Measurements from ENCODE around the gene ZMYND11.

The ZMYND11 gene

DNA sequence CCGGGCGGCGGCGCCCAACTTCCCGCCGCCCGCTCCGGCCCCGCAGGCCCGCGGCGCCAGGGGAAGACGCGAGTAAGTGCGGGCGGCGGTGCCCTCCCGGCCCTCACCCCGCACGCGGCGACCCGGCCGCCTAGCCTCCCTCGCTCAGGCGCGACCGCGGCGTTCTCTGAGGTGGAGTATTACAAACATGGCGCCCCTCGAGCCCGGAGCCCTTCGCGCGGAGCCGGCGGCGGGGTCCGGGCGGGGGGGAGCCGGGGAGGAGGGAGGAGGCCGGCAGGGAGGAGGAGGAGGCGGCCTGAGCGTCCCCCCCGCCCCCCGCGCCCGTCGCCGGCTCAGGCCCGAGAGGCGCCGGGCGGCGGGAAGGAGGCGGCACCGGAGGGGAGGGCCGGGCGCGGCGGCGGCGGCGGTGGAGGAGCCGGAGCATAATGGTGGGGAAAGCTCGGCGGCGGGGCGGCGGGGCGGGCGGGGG is at the start of gene ZMYND11:
ZMYND11 (plus strand) TSS at position 324 of the 469 bp plus-strand sequence. CDS start 44,558 bp downstream, outside the sequence.
- peak; percentile 60 for DNase-seq

- DNase-seq, result no peak
Observed at GRCh38 chr10:86031-86430, 49.2 kb upstream of the ZMYND11 start.

DNA sequence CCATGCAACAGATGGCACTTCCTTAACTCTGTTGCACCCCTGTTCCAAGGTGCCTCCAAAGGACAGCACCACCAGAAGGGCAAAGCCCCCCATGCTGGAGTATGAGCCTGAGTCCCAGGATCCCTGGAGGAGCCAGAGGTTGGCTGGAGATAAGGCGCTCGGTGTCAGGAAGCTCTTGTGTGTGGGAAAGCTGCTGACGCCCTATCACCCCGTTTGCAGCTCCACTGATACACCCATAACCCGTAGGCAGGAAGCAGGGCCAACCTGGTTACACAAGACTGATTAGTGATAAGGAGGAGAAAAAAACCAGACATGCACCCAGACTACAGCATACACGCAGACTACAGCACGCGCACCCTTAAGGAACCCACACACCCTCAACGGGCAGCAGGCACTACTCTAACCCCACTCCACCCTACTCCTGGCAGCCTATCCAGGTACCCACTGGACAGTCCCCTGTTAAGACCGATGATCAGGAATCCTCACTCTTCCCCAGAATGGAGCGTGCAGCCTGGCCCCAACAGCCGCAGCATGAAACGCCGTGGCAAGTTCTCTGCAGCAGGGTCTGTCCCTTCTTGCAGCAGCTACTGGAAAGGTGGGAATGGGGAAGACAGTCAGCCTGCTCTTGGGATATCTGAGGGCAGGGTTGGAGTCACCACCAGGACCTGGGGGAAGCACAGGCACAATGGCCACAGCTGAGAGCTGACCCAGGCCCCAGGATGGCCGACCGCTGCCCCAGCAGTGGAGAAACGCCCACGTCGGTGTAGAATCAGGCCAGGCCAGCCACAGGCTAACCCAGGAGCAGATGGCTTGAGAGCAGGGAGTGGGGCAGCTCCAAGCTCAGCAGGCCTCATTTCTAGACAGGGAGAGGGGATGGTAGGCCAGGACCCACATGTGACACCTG is 47.8 kb upstream of the ZMYND11 start:
- no peak for DNase-seq

GRCh38 chr10:88253-88652 is 47.0 kb upstream of the ZMYND11 start:
- no peak for DNase-seq

GRCh38 chr10:89248-89647 is 46.0 kb upstream of the ZMYND11 start:
- no peak for DNase-seq

DNA sequence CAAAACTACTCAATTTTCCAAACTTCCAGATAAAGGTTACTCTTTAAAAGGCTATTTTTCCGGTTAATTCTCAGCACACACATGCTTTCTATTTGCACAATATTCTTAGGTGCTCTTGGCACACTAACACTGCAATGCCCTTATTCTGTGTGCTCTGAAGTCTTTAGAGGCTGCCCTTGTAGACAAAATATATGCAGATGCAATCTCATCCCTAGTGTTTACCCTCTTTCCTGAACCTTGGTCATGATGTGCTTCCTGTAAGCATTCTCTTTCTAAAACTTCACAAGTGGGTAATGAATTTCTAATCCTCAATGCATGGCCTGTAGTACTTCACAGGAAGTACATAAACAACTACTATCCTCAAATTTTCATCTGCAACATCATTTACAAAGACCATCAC is 45.1 kb upstream of the ZMYND11 start:
- no peak for DNase-seq

DNA sequence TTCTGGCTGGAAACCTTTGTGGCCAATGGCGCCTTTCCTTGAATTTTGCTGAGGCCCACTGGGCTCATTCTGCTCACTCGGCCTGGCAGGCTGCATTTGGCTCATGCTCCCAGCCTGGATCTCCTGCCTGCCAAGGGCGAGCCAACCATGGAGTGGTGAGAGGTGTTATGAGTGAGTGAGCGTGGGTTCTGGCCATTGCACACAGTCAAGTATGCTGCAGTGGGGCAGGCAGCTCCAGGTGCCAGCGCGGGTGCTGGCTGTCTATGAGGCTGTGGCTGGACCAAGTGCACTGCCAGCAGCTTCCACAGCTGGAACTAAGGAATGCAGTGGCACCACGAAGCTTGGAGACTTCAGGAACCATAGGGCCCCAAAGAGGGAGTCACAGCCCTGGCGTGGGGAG is 43.9 kb upstream of the ZMYND11 start:
- DNase-seq, result no peak

DNA sequence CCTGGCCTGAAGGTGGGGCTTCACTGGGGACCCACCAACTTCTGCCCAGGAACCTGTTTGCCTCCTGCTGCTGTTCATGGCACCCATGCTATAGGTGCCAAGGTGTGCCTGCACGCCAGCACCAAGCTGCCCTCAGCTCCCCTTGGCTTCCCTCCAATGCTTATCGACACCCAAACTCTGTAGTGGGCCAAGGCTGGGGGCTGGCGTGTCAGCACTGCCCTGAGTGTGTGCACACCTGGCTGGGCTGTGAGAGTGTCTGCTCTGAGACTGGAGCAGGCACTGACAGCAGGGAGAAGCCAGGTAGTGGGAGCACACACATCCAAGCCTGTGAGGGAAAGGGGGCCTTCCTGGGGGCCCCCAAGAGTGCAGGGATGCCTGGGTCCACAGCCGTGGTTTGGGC is 43.1 kb upstream of the ZMYND11 start:
- DNase-seq, result no peak

DNA sequence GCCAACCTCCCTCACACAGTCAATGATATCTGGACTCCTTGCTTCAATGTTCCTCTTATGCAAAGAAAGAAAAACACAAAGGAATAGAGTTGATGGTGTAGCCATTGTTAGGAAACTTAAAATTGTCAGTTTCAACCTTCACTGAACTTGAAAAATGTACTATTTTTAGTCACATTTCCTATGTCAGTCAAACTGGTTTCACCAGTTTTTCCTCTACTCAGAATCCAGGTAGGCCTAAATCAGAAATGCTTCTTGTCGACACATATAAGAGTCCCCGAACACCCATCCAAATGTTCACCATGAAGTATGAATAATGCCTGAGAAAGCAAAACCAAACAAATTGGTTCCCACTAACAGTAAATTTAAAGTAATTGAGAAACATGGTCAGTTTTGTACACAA is 42.4 kb upstream of the ZMYND11 start:
- no peak for DNase-seq

DNA sequence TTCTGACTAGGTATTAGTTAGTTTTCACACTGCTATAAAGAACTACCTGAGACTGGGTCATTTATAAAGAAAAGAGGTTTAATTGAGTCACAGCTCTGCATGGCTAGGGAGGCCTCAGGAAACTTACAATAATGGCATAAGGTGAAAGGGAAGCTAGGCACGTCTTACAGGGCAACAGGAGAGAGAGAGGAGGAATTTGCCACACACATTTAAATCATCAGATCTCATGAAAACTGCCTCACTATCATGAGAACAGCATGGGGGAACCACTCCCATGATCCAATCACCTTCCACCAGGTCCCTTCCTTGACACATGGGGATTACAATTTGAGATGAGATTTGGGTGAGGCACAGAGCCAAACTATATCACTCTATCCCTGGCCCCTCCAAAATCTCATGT is 40.6 kb upstream of the ZMYND11 start:
- DNase-seq, result no peak

- no peak for DNase-seq
Observed at GRCh38 chr10:95356-96115, 39.7 kb upstream of the ZMYND11 start.

GRCh38 chr10:96466-96865 is 38.8 kb upstream of the ZMYND11 start:
- no peak for DNase-seq

GRCh38 chr10:104416-104815 is 30.8 kb upstream of the ZMYND11 start:
- no peak for DNase-seq

- no peak for DNase-seq
Observed at GRCh38 chr10:104862-105565, 30.2 kb upstream of the ZMYND11 start.

DNA sequence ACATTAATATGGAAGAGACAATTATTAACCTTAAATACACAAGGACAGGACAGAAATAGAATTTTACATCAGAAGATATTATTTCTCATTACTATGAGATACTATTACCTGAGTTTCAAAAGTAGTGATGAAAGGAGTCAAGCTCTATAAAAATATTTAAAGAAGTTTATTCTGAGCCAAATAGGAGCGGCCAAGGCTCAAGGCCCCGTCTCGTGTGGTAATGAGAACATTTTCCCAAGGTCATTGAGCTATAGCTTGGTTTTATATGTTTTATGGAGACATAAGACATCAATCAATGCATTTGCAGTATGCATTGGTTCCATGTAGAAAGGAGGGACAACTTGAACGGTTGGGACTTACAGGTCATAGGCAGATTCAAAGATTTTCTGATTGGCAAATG is 29.4 kb upstream of the ZMYND11 start:
- no peak for DNase-seq

DNA sequence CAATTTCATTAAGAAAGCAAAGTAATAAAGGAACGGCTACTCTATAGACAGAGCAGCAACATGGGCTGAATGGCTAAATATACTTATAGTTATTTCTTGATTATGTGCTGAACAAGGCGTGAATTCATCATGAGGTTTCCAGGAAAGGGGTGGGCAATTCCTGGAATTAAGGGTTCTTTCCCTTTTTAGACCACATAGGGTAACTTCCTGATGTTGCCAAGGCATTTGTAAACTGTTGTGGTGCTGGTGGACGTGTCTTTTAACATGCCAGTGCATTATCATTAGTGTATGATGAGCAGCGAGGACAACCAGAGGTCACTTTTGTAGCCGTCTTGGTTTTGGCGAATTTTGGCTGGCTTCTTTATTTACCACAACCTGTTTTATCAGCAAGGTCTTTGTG is 28.5 kb upstream of the ZMYND11 start:
- no peak for DNase-seq

DNA sequence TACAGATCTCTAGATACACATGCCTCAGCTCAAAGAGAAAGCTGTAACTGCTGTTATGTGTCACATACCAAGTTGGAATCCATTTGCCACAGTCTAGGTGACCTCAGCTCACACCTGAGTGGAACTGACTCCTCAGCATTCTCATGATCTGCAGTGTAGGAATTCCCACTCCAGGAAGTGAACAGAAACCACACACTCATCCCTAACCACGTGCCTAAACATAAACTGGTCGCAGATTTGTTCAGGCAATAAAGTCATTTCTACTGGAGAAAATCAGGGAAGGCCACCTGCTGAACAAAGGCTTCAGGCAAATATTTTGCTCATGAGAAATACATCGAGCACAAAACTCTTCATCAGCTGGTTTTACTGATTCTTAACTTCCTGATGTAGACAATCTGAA is 23.0 kb upstream of the ZMYND11 start:
- no peak for DNase-seq

GRCh38 chr10:124874-125273 is 10.4 kb upstream of the ZMYND11 start:
- DNase-seq, result no peak

- DNase-seq, result no peak
Observed at GRCh38 chr10:127612-128432, 7.4 kb upstream of the ZMYND11 start.

DNA sequence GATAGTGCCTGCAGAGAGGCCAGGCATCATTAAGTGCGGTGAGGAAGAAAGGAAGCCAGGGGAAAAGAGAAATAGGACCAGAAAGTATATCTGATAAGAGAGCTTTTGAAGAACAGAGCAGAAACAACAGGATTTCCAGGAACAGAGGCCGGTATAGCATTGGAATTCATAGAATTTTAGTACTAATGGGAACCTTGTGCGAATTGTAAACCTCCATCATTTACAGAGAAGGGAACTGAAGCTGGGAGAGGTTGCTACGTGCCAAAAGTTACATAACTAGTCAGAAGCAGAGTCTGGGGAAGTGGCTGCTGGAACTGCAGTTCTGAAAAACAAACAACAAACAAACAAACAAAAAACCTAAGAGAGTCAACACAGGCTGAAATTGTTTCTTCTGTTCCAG is 5.4 kb upstream of the ZMYND11 start:
- no peak for DNase-seq

GRCh38 chr10:132946-133898 is 2.0 kb upstream of the ZMYND11 start:
- DNase-seq, result no peak

All from stimulated activated naive CD4-positive, alpha-beta T cell treated with Interleukin-2 at 50 U/mL for 16 hours (primary cell).